Neural cell (in vitro differentiated cells): ENCODE data around the gene B3GNT3.

ENCODE experiments used
- CTCF ChIP-seq: fragments of 450-650 bp; IDR thresholded peaks from 2 replicates; pipeline ENCODE4 v1.5.1; 2014; ENCODE audit warnings: antibody characterized with exemption, mild to moderate bottlenecking, moderate library complexity; ENCODE audit not compliant: poor library complexity, severe bottlenecking
- EP300 ChIP-seq: fragments of 450-650 bp; conservative IDR thresholded peaks from 2 replicates; pipeline ENCODE4 v1.6.1; 2014; ENCODE audit warnings: antibody characterized with exemption, mild to moderate bottlenecking, moderate library complexity; ENCODE audit not compliant: poor library complexity, severe bottlenecking
- EZH2 ChIP-seq: fragments of 200-600, 300-800 bp; shearing (Covaris generic), sonication (generic); IDR thresholded peaks from 2 replicates; pipeline ENCODE4 v1.6.1; 2014; ENCODE audit warnings: antibody characterized with exemption, low read length, borderline replicate concordance, mild to moderate bottlenecking; ENCODE audit not compliant: insufficient read depth, poor library complexity, severe bottlenecking
- MXI1 ChIP-seq: fragments of 450-650 bp; conservative IDR thresholded peaks from 2 replicates; pipeline ENCODE4 v1.6.1; 2014; ENCODE audit warnings: antibody characterized with exemption, mild to moderate bottlenecking; ENCODE audit not compliant: poor library complexity, severe bottlenecking
- POLR2AphosphoS5 ChIP-seq: IDR thresholded peaks from 2 replicates; pipeline ENCODE4 v1.6.1; 2012
- RAD21 ChIP-seq: fragments of 450-650 bp; conservative IDR thresholded peaks from 2 replicates; pipeline ENCODE4 v1.6.1; 2014; ENCODE audit warnings: antibody characterized with exemption, mild to moderate bottlenecking, moderate library complexity
- TAF1 ChIP-seq: IDR thresholded peaks from 2 replicates; pipeline ENCODE4 v1.6.1; 2012; ENCODE audit warnings: low read depth
- TF ChIP-seq, protein P1 (sequence below): IDR thresholded peaks from 2 replicates; pipeline ENCODE4 v1.6.1; 2012; ENCODE audit warnings: borderline replicate concordance

GRCh38 chr19:17770613-17771012, 24.3 kb upstream of the B3GNT3 start:
- TF ChIP-seq EZH2 (no peak), CTCF (no peak), RAD21 (no peak), EP300 (no peak), POLR2AphosphoS5 (no peak), MXI1 (no peak), TAF1 (no peak)
- TF ChIP-seq, protein P1, sequence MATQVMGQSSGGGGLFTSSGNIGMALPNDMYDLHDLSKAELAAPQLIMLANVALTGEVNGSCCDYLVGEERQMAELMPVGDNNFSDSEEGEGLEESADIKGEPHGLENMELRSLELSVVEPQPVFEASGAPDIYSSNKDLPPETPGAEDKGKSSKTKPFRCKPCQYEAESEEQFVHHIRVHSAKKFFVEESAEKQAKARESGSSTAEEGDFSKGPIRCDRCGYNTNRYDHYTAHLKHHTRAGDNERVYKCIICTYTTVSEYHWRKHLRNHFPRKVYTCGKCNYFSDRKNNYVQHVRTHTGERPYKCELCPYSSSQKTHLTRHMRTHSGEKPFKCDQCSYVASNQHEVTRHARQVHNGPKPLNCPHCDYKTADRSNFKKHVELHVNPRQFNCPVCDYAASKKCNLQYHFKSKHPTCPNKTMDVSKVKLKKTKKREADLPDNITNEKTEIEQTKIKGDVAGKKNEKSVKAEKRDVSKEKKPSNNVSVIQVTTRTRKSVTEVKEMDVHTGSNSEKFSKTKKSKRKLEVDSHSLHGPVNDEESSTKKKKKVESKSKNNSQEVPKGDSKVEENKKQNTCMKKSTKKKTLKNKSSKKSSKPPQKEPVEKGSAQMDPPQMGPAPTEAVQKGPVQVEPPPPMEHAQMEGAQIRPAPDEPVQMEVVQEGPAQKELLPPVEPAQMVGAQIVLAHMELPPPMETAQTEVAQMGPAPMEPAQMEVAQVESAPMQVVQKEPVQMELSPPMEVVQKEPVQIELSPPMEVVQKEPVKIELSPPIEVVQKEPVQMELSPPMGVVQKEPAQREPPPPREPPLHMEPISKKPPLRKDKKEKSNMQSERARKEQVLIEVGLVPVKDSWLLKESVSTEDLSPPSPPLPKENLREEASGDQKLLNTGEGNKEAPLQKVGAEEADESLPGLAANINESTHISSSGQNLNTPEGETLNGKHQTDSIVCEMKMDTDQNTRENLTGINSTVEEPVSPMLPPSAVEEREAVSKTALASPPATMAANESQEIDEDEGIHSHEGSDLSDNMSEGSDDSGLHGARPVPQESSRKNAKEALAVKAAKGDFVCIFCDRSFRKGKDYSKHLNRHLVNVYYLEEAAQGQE: no peak
